H1 (cell line): Measurements from ENCODE around the gene NDUFA13. TPM values are rescaled to one million over a fixed set of nuclear protein-coding genes. Genes with fewer than 3 reads are reported as not detected.

Experiments
- CTCF ChIA-PET: fragments of 300-600 bp; sonication (Branson Sonifier 250); formaldehyde crosslinking; loops from one replicate; lab custom pipeline; 2021; ENCODE audit not compliant: partially characterized antibody; lab: Charles Lee
- POLR2A ChIA-PET: fragments of 300-600 bp; sonication (Branson Sonifier 250); formaldehyde crosslinking; loops from one replicate; lab custom pipeline; 2021; ENCODE audit warnings: inconsistent platforms; ENCODE audit not compliant: partially characterized antibody; lab: Charles Lee
- DNase-seq, 2 experiments: peaks; one replicate each; pipeline versions ENCODE4 v3.0.0 to v3.0.0-alpha.2; 2010 to 2022; ENCODE audit warnings: low spot score in 2 of 2, low read depth in 1 of 2, mixed read lengths in 1 of 2
- FAIRE-seq: peaks from 2 replicates; lab custom pipeline; 2011; peaks lifted over from hg19 to GRCh38; lab: Jason Lieb, UNC
- H2AFZ ChIP-seq: 2 replicates; pipeline ENCODE4 v1.8.1; 2012; ENCODE audit warnings: low read length, inconsistent platforms
- H2AK5ac ChIP-seq: 2 replicates; pipeline ENCODE4 v1.6.1; 2013; ENCODE audit warnings: low read depth, low read length
- H2BK120ac ChIP-seq: replicated peaks from 2 replicates; pipeline ENCODE3; 2013; ENCODE audit warnings: low read depth, low read length, inconsistent platforms
- H2BK12ac ChIP-seq: 2 replicates; pipeline ENCODE4 v1.6.1; 2013; ENCODE audit warnings: low read depth, low read length
- H2BK15ac ChIP-seq: 2 replicates; pipeline ENCODE4 v1.6.1; 2013; ENCODE audit warnings: low read length
- H2BK20ac ChIP-seq: 2 replicates; pipeline ENCODE4 v1.6.1; 2013; ENCODE audit warnings: low read length
- H2BK5ac ChIP-seq: 2 replicates; pipeline ENCODE4 v1.6.1; 2013; ENCODE audit warnings: low read depth, low read length
- H3K14ac ChIP-seq: 2 replicates; pipeline ENCODE4 v1.6.1; 2013; ENCODE audit warnings: inconsistent platforms; ENCODE audit not compliant: insufficient read length
- H3K18ac ChIP-seq: 2 replicates; pipeline ENCODE4 v1.6.1; 2013; ENCODE audit warnings: low read length; ENCODE audit errors: extremely low read depth
- H3K23ac ChIP-seq: 2 replicates; pipeline ENCODE4 v1.6.1; 2013; ENCODE audit warnings: inconsistent platforms; ENCODE audit not compliant: insufficient read length
- H3K23me2 ChIP-seq: 2 replicates; pipeline ENCODE4 v1.6.1; 2013; ENCODE audit warnings: low read depth, low read length
- H3K27ac ChIP-seq: 2 replicates; pipeline ENCODE4 v1.6.1; 2011; ENCODE audit warnings: low read depth, low read length, inconsistent platforms
- H3K27me3 ChIP-seq, 4 experiments: replicated peaks in 1 of 4; 1 replicate in 1 of 4; 2 replicates in 3 of 4; pipeline versions ENCODE4 v1.6.1 to v1.8.1; 2011 to 2013; ENCODE audit warnings: low read length in 3 of 4, mild to moderate bottlenecking in 3 of 4, inconsistent platforms in 2 of 4, mixed read lengths in 2 of 4, moderate library complexity in 1 of 4; ENCODE audit not compliant: control insufficient read depth in 3 of 4, insufficient read depth in 3 of 4; ENCODE audit errors: extremely low read depth in 1 of 4
- H3K36me3 ChIP-seq, 4 experiments: 2 replicates each; pipeline versions ENCODE4 v1.6.1 to v1.8.1; 2011 to 2013; ENCODE audit warnings: mild to moderate bottlenecking in 4 of 4, low read length in 3 of 4, moderate library complexity in 2 of 4, control low read depth in 1 of 4, inconsistent platforms in 1 of 4; ENCODE audit not compliant: insufficient read depth in 4 of 4, control insufficient read depth in 2 of 4
- H3K4ac ChIP-seq: replicated peaks from 2 replicates; pipeline ENCODE3; 2013; ENCODE audit warnings: low read length, low read depth, mixed read lengths, inconsistent platforms; ENCODE audit not compliant: insufficient read length
- H3K4me1 ChIP-seq, 4 experiments: replicated peaks in 1 of 4; 1 replicate in 1 of 4; 2 replicates in 3 of 4; pipeline versions ENCODE4 v1.6.1 to v1.8.1; 2011 to 2013; ENCODE audit warnings: low read length in 3 of 4, inconsistent platforms in 2 of 4, mixed read lengths in 1 of 4; ENCODE audit not compliant: insufficient read depth in 4 of 4, control insufficient read depth in 3 of 4
- H3K4me2 ChIP-seq, 2 experiments: 2 replicates each; pipeline versions ENCODE4 v1.6.1 to v1.8.1; 2011 to 2013; ENCODE audit warnings: low read depth in 2 of 2, low read length in 2 of 2, control low read depth in 1 of 2, inconsistent platforms in 1 of 2, mild to moderate bottlenecking in 1 of 2; ENCODE audit not compliant: insufficient read depth in 1 of 2
- H3K4me3 ChIP-seq, 4 experiments: fragments of 200-600, 300-600 bp in 1 of 4; sonication (generic), shearing (Covaris generic), sonication (Bioruptor Twin) in 1 of 4; 2 replicates each; pipeline versions ENCODE4 v1.5.1 to v1.8.1; 2011 to 2016; ENCODE audit warnings: low read length in 4 of 4, low read depth in 3 of 4, control low read depth in 2 of 4, inconsistent platforms in 2 of 4, mild to moderate bottlenecking in 2 of 4, mixed read lengths in 1 of 4, moderate library complexity in 1 of 4; ENCODE audit not compliant: insufficient read depth in 2 of 4; ENCODE audit errors: extremely low read depth in 1 of 4
- H3K56ac ChIP-seq: replicated peaks from 2 replicates; pipeline ENCODE3; 2013; ENCODE audit warnings: low read depth, mild to moderate bottlenecking, mixed read lengths, low read length, inconsistent platforms; ENCODE audit not compliant: insufficient read length
- H3K79me1 ChIP-seq: 2 replicates; pipeline ENCODE4 v1.6.1; 2013; ENCODE audit warnings: low read depth, low read length, control low read depth
- H3K79me2 ChIP-seq, 2 experiments: 2 replicates each; pipeline versions ENCODE4 v1.6.1 to v1.8.1; 2012 to 2013; ENCODE audit warnings: low read length in 2 of 2, mild to moderate bottlenecking in 2 of 2, inconsistent platforms in 1 of 2; ENCODE audit not compliant: insufficient read depth in 2 of 2, control insufficient read depth in 1 of 2
- H3K9ac ChIP-seq, 4 experiments: replicated peaks in 1 of 4; 1 replicate in 1 of 4; 2 replicates in 3 of 4; pipeline versions ENCODE4 v1.6.1 to v1.8.1; 2011 to 2013; ENCODE audit warnings: low read depth in 3 of 4, low read length in 3 of 4, control low read depth in 2 of 4, mild to moderate bottlenecking in 2 of 4, moderate library complexity in 2 of 4, inconsistent platforms in 1 of 4; ENCODE audit errors: extremely low read depth in 1 of 4
- H3K9me3 ChIP-seq, 2 experiments: 2 replicates each; pipeline versions ENCODE4 v1.6.1 to v1.8.1; 2012 to 2013; ENCODE audit warnings: mild to moderate bottlenecking in 2 of 2, moderate library complexity in 2 of 2, control low read depth in 1 of 2, inconsistent platforms in 1 of 2, low read depth in 1 of 2, low read length in 1 of 2, mixed read lengths in 1 of 2; ENCODE audit not compliant: insufficient read depth in 2 of 2
- H4K20me1 ChIP-seq, 2 experiments: replicated peaks in 1 of 2; 2 replicates each; pipeline versions ENCODE3 to v1.8.1; 2011 to 2013; ENCODE audit warnings: inconsistent platforms in 2 of 2, low read length in 2 of 2, mild to moderate bottlenecking in 1 of 2; ENCODE audit not compliant: insufficient read depth in 2 of 2, control insufficient read depth in 1 of 2
- H4K5ac ChIP-seq: 2 replicates; pipeline ENCODE4 v1.6.1; 2013; ENCODE audit warnings: low read length, low read depth, mixed read lengths, inconsistent platforms; ENCODE audit not compliant: insufficient read length
- H4K8ac ChIP-seq: 2 replicates; pipeline ENCODE4 v1.8.0; 2013; ENCODE audit warnings: mild to moderate bottlenecking, moderate library complexity, low read length, inconsistent platforms; ENCODE audit not compliant: insufficient read depth; ENCODE audit errors: extremely low read depth
- H4K91ac ChIP-seq: replicated peaks from 2 replicates; pipeline ENCODE3; 2013; ENCODE audit warnings: low read length, mixed read lengths, inconsistent platforms; ENCODE audit not compliant: insufficient read length
- WGBS, 2 experiments: shearing (Covaris generic) in 1 of 2; methylation state at CpG; one replicate each; pipeline versions ENCODE4 v1.1.6 to v1.1.7; 2013 to 2015; ENCODE audit warnings: low lambda C conversion rate in 2 of 2, mixed read lengths in 2 of 2, inconsistent platforms in 1 of 2, low coverage in 1 of 2, missing lambda C conversion rate in 1 of 2; ENCODE audit not compliant: insufficient replicate concordance in 2 of 2, insufficient coverage in 1 of 2, insufficient read length in 1 of 2; ENCODE audit errors: extremely low coverage in 1 of 2, missing lambda C conversion rate in 1 of 2; 5-methylcytosine and 5-hydroxymethylcytosine counted together
- polyA plus RNA-seq, 7 experiments: library from polyadenylated mRNA; depleted of rRNA in 3 of 7; stranded (reverse) in 5 of 7; unstranded in 2 of 7; fragments of >200 nt in 5 of 7; fragments of 200-250 nt in 2 of 7; gene quantifications; 1 replicate in 5 of 7; 2 replicates in 1 of 7; 4 replicates in 1 of 7; pipeline versions ENCODE4 v1.2.1 to v1.2.3, GENCODE V29; 2011 to 2013; ENCODE audit warnings: missing spikeins in 2 of 7, mixed read lengths in 2 of 7
- total RNA-seq: library from RNA; stranded (reverse); fragmentation: NEBNext Ultra II Directional; extraction: Animal tissue kit (Norgen Biotek cat#: 25700); gene quantifications from 2 replicates; pipeline ENCODE4 v1.2.1, GENCODE V29; 2021

The NDUFA13 gene
- total and polyA plus RNA-seq, 2 of the 8 experiments (the other 6 are each of a cell fraction or from before 2014, with no cell fraction given), result 413 to 1,105 TPM

- Histone ChIP-seq H3K36me3 (no peaks in the 10 kb centered on the region; a peak in 1 of 8 replicates), H3K9ac (no peak overlapping the region), H3K4me3 (no peak overlapping the region), H3K23ac (no peak overlapping the region), H3K27me3 (no peaks in the 10 kb centered on the region), H3K23me2 (no peaks in the 10 kb centered on the region; the same call in 1 of the 2 replicates), H2BK120ac (no peak overlapping the region), H3K9me3 (no peaks in the 10 kb centered on the region), H3K14ac (no peak overlapping the region), H2BK20ac (no peak overlapping the region), H3K4me1 (peaks cover 0 to 7% (median under 1%) of the 10 kb centered on the region in 4 experiments; a peak in 4 of 7 replicates), H2AK5ac (no peak overlapping the region), H3K4me2 (no peak overlapping the region), H3K4ac (no peak overlapping the region), H4K91ac (no peak overlapping the region), H2BK15ac (no peak overlapping the region), H3K18ac (no peak overlapping the region), H4K8ac (no peak overlapping the region), H3K79me2 (no peaks in the 10 kb centered on the region), H3K79me1 (no peaks in the 10 kb centered on the region; the same call in 1 of the 2 replicates), H3K27ac (no peak overlapping the region), H2BK5ac (0 out of 2 replicates have a peak overlapping the region, but pooled peaks have one; percentile 10), H3K56ac (no peak overlapping the region), H2BK12ac (no peak overlapping the region), H4K5ac (no peak overlapping the region), H4K20me1 (peaks cover 0 to 1% of the 10 kb centered on the region in 2 experiments), H2AFZ (no peak overlapping the region)
- DNase-seq (no peak), FAIRE-seq (no peak)
- ChIA-PET POLR2A (no interaction called here), CTCF (interaction anchor here (0.9 to 20.0 kb wide), 4 partner anchors 10 to 38 kb away, joined by 3 to 223 read pairs (median 4); no protein-coding TSS in a partner anchor)
- 86% methylated on average over 10 of the region's 10 CpGs; no CpG with 5 or more reads in 1 of the 2 experiments for WGBS, 2 experiments
Measured at GRCh38 chr19:19570571-19570970, 54.5 kb downstream of the NDUFA13 start.
